C1 segment of cervical spinal cord (tissue), 14 donors: Measurements from ENCODE around the gene CCPG1.

Source experiments
- DNase-seq, 14 donors: peaks; one replicate each; lab custom pipeline; 2025; lab: John Stamatoyannopoulos, UW

CCPG1 gene

DNA sequence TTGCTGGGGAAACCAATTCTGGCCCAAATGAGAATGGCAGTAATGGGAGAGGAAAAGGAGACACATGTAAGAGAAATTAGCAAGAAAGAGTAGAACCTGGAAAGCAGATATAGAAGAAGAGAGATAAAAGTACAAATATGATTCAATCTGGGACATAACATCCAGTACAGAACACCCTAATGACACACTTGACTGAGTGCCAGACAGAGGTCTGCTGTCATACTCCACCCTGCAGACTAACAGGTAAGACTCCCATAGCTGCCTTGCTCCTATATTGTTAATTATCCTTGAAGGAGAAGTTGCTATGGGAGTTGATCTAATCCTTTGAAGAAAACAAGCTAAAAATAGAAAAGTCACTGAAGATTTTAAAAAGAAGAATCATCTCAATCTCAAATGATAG lies 21.1 kb downstream of the CCPG1 start:
- no peak for DNase-seq

DNA sequence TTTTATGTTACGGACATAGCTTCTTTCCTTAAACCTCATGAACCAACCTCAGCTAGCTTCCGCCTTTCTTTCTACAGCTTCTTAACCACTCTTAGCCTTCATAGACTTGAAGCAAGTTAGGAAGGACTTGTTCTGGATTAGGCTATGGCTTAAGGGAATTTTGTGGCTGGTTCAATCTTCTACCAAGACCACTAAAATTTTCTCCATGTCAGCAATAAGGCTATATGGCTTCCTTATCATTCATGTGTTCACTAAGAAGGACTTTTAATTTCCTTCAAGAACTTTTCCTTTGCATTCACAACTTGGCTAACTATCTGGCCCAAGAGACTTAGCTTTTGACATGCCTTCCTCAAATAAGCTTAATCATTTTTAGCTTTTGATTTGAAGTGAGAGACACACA lies 24.5 kb downstream of the CCPG1 start:
- DNase-seq: no peak

DNA sequence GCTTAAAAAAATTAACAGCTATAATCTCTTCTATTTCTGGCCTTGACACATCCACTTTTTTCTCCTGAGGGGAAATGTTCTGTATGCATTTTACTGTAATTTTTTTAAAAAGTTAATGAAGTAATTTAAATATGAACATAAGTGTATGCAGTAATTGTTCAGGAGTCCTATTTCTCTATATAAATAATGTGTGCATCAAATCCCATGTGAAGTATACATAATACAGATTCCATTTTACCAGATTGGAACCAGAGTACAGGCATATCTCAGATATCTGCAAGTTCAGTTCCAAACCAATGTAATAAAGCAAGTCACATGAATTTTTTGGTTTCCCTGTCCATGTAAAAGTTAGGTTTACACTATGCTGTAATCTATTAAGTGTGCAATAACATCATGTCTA lies 26.6 kb downstream of the CCPG1 start:
- no peak for DNase-seq

DNA sequence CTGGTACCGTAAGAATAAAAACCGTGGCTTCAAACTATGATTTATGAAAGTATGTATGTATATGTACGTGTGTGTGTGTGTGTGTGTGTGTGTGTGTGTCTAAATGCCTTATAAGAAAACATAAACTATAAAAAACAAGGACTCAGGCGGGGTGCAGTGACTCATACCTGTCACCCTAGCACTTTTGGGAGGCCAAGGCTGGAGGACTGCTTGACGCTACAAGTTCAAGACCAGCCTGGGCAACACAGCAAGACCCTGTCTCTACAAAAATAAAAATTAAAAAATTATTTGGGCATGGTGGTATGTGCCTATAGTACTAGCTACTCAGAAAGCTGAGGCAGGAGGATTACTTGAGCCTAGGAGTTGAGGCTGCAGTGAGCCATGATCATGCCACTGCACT lies 29.1 kb downstream of the CCPG1 start:
- DNase-seq: no peak

DNA sequence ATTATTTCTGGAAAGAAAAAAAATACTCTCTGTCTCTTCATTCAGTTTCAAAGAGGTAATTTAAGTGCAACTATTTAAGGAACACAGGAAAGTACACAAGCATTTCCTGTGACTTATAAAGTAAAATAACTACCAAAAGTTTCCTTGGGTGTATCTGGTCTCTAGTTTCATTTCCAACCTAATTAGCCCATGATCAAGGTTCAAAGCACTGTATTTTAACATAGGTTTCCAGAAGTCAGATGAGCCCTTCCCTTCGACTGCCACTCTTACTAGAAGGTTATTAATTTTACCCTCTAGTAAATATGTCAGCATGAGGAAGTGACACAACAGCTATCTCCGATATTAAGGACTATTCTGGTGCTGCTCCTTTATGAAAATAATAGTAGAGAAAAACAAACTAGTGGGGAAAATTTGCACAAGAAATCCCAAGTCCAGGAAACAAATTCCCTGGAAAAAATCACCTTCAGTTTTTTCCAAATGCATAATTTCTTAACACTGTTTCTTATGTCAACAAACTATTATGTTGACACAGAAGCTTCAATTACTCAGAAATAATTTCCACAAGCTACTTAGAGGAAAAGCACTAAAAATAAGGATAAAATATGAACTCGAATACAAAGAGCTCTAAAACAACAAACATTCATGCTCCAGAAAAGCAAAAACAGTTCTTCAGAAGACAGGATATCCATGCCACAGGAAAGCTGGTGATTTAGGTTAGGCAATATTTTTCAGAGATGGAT lies 35.3 kb downstream of the CCPG1 start:
- DNase-seq: no peak

DNA sequence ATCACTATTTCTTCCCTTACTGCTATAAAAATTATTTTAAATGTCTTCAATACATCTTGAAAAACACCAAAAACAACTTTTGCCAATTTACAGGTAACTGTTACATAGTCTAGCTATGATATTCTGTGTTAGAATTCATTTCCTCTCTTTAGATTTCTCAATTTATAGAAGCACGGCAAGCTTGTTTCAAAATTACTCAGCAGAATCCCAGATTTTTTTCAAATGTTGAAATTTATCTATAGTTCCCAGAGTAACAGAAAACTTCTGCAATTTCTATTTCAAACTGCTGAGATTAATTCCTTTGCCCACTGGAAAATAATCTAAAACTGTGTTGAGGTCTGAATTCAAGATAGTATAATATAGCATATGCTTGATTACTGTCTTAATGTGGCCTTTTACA lies 41.2 kb downstream of the CCPG1 start:
- no peak for DNase-seq

DNA sequence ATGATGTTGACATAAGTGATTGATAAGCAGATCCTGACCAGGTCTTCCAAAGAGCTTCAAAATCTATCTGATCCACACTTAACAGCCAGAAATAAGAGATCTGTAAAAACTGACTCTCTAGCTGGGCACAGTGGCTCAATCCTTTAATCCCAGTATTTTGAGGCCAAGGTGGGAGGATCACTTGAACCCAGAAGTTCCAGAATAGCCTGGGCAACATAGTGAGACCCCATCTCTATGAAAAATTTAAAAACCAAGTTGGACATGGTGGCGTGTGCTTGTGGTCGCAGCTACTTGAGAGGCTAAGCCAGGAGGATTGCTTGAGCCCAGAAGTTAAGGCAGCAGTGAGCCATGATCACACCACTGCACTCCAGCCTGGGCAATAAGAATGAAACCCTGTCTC lies 45.5 kb downstream of the CCPG1 start:
- DNase-seq: no peak

DNA sequence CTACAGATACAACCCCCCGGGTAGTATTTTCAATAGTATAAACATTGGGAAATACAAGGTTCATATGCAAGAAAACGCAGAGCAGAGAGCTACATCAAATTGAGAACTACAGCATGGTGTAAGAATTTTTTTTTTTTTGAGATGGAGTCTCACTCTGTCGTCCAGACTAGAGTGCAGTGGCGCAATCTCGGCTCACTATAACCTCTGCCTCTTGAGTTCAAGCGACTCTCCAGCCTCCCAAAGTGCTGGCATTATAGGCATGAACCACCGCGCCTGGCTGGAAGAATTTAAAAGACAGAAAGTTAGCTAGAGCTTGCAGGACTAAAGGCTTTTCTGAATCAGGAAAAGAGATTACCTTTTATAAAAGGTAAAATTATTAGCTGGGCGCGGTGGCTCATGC lies 47.1 kb downstream of the CCPG1 start:
- no peak for DNase-seq

DNA sequence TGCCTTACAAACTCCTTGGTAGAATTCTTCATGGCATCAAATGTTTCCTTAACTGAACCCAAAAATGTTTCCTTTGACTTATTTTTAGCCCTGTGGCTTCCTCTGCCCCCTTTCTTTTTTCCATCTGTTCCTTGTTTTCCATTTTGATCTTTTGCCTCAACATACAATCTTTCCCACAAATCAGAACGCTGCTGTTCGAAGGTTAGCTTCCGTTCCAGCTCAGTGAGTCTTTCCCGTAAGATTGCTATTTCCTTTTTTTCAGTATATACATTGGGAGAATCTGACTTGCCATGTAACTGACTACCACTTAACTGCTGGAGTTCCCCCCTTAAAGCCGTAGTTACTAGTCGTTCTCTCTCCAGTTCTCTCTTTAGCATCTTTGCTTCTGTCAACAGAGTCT lies 47.9 kb downstream of the CCPG1 start:
- DNase-seq: no peak

DNA sequence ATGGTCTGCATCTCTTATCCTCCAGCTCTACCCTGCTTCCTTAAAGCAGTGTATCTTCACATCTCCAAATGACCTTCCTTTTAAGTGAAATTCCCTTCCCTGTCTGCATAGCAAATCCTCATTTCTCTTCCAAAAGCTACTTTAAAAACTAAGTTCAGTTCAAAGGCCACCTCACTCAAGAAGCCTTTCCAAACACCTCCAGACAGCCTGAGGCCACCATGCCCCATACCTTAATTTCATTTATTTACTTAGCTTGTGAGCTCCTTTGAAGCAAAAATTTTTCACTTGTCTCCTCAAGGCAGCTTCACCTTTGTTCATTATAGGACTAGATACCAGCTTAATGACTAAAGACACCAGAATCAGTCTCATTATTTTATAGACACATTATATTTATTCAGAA lies 49.7 kb downstream of the CCPG1 start:
- no peak for DNase-seq

DNA sequence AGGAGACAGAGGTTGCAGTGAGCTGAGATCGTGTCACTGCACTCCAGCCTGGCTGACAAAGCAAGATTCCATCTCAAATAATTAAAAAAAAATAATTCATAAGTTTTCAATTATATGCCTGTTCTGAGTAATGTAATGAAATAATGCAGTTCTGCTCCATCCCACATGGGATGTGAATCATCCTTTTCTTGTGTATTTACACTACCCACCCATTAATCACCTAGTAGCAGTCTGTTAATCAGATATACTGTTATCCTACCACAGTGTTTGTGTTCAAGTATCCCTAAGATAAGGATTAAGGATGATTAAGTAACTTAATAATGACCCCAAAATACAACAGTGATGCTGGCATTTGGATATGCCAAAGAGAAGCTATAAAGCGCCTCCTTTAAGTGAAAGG lies 50.4 kb downstream of the CCPG1 start:
- DNase-seq: no peak

DNA sequence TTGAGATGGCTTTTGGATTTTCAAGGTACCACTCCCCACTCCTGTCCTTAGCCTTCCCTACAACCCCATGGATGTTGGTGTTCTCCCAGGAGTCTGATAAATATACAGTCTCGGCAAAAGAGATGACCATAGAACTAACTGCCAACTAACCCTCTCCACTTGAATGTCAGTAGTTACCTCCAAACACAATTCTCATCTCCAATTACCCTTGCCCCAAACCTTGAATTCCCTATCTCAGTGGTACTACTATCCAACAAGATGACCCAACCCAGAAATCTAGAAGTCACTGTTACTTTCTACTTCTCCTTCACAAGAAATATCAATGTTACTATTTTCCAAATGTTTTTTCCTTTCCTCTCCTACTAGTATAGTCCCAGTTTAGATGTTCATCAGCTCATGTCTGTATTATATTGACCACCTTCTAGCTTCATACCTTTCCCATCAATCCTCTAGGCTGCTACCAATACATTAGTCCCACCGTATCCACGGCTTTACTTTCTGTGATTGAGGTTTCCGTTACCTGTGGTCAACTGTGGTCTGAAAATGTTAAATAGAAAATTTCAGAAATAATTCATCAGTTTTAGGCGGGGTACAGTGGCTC lies 51.1 kb downstream of the CCPG1 start:
- no peak for DNase-seq

DNA sequence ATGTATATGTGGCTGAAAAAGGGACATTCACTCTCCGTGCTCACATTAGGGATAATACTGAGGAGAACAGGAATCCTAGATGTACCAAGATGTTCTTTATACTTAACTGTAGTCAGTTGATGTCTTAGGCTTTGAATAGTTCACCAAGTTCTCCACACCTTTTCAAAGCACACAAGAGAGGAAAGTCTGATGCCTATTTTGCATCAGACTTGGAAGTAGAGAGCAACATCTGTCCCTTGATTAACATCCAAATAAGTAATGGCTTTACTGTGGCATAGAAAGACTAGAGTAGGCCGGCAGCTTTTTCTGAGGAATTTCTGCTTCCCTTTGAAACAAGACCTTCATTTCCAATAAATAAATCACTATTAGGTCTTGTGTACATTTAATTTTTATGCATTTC lies 55.1 kb downstream of the CCPG1 start:
- no peak for DNase-seq

DNA sequence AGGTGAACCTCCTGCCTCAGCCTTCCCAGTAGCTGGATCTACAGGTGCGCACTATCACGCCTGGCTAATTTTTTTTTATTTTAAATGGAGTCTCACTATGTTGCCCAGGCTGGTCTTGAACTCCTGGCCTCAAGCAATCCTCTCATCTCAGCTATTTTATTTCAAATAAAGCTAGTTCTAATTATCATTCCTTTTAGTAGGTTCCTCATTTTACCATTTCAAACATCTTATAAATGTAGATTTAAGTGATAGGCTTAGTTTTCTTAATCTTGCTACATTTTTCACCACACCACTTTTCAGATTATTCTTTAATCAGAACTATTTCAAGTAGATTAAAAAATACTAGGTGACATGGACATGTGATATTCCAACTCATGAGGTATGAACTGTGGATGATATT lies 58.9 kb downstream of the CCPG1 start:
- no peak for DNase-seq

DNA sequence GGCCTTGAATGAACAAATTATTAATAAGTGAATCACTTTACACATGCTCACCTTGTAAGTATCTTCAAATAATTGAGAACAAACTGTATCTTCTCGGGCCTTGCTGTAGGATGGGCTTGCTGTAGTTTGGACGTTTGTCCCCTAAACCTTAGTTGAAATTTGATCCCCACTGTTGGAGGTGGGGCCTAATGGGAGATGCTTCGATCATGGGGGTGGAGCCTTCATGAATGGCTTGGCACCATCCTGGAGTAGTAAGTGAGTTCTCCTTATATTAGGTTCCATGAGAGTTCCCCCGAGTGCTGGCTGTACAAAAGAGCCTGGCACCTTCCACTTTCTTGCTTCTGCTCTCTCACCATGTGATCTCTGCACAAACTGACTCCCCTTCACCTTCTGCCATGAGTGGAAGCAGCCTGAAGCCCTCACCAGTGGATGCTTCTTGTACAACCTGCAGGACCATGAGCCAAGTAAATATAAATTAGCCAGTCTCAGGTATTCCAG lies 59.8 kb downstream of the CCPG1 start:
- no peak for DNase-seq

DNA sequence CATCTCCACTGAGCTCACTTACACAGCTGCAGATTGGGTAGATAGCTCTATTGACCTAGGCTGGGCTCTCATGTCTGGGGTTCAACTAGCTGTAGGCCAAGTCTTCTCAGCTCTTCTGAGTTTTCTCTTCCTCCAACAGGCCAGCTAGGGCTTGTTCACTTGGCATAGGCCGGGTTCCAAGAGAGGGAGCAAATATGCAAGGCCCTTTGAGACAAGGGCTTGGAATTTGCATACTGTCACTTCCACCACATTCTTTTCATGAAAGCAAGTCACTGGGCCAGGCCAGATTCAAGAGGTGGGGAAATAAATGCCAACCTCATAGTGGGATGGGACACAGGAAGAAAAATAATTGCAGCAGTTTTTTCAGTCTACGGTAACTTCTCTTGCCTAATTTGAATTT lies 64.0 kb downstream of the CCPG1 start:
- no peak for DNase-seq

DNA sequence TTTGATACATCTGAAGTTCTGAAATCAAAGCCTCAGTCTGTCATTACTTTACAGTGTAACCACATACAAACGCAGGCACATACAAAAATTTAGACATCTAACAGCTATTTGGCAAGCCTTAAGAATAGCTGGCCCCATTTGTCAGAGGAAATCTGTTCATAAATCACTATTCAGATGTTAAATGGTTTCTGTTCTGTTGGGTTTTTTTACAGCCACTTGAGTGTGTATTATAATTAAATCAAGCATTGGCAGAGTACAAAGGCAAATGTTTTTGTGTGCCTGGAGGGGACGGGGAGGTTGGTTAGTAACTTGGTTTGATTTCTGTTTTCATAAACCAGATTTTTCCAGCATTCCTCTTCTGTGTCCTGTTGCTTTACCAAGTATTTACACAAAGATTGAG lies 65.0 kb downstream of the CCPG1 start:
- no peak for DNase-seq

DNA sequence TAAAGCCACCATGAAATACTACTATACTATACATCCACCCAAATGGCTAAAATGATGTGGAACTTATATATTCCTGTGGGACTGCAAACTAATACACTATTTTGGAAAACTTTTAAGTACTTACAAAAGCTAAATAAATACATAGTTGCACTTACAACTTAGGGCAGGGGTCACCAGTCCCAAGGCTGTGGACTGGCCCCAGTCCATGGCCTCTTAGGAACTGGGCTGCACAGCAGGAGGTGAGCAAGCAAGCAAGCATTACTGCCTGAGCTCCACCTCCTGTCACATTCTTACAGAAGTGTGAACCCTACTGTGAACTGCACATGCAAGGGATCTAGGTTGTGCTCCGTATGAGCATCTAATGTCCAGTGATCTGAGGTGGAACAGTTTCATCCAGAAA lies 71.0 kb downstream of the CCPG1 start:
- no peak for DNase-seq

DNA sequence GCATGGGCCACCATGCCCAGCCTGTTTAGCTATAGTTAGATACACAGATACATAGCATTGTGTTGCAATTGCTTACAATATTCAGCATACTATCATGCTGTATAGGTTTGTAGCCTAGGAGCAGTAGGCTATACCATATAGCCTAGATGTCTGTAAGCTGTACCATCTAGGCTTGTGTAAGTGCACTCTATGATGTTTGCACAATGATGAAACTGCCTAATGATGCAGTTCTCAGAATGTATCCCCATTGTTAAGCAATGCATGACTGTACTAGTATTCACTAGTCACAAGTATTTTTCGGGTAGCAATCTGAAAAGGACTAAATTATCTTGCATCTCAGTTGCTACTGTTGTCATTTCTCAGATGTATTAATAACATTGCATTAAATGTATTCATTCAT lies 73.2 kb downstream of the CCPG1 start:
- no peak for DNase-seq

DNA sequence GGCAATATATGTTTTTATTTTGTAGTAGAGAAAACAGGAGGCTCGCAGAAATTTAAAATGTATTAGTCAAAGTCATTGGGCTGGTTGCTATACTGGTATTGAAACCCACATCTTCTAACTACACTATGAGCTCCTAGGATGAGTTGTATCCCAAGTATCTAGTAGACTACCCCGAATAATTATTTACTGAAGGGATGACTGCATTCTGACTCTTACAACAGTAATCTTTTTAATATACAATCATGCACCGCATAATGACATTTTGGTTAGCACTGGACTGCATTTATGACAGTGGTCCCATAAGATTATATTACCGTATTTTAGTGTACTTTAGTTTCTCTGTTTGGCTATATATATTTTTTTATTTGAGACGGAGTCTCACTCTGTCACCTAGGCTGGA lies 73.8 kb downstream of the CCPG1 start:
- no peak for DNase-seq

DNA sequence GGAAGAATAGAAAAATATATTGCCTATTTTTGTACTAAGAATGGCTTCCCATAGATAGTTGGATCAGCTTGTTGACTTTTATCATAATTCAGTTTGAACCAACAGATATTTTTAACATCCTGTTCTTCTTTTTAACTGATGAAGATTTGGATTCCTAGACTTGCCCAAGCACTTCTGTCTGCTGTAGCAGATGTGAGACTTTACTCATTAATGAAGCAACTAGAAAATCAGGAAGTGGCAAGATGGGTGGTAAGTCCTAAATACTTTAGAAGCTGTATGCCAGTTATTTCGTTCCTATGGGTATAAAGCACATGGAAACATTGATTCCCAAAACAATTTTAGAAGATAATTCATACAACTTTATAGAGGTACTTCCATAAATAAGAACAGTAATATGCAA lies 80.8 kb downstream of the CCPG1 start:
- no peak for DNase-seq

DNA sequence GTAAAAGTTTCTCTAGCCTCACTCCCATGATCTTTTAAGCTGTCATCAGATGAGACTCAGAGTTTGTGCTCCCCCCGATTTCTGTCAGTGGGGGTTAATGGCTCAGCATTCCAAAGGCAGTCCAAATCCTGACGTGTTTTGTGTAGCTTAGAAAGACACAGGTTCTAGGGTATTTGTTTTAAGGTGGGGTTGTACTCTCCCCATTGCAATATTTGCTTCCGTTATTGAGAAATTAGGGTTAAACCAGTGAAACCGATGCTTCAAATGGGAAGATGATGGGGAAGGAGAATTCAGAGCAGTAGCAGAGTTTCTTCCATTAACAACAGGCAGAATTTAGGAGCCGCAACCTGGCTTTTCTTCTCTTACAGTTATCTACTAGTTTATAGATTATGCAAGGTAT lies 85.7 kb downstream of the CCPG1 start:
- no peak for DNase-seq

DNA sequence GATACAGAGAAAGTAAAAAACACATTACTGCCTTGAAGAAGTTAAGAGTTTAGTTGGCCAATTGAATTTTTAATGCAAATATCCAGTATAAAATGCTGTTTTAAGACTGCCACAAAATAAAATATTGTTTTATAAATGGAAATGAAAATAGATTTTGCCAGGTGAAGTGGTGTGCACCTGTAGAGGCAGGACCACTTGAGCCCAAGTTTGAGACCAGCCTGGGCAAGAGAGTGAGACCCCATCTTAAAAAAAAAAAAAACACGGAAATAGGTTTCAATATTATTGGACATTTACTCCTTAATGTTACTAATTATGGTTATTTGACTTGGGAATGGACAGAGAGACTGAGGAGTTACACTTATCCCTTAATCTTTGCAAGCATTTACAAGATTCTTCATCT lies 87.2 kb downstream of the CCPG1 start:
- no peak for DNase-seq

DNA sequence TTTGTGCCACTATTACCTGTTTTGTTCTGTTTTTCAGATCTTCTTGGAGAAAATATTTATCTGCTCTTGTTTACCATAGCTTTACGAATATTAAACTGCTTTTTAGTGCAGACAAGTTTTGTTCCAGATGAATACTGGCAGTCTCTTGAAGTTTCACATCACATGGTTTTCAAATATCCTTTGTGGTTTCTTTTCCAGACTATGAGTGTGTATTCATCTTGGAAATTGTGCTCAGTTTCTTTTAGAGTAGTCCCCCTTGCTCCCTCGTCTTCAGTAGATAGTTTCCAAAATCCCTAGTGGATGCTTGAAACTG lies 88.0 kb downstream of the CCPG1 start:
- no peak for DNase-seq
